HepG2 (cell line): Measurements from ENCODE around the gene PEAR1. TPM values are rescaled to one million over a fixed set of nuclear protein-coding genes. Genes with fewer than 3 reads are reported as not detected.
A peak's percentile ranks its signal among the peaks of the same experiment; 100 is the strongest.

Experiments
- ATAC-seq: fragments of 200-7000 bp; cut with Tn5 transposase; 3 replicates; pipeline ENCODE4 v1.9.1; 2020; ENCODE audit warnings: mild to moderate bottlenecking, moderate library complexity
- BruUV-seq: library from RNA; stranded (reverse); fragments of 400-500 nt; replicated peaks from 2 replicates; lab custom pipeline; 2021; lab: Mats Ljungman, UMichigan
- CTCF ChIA-PET: fragments of 300-600 bp; formaldehyde crosslinking; extraction: SDS; loops from one replicate; lab custom pipeline; 2021; ENCODE audit warnings: low total read pairs, inconsistent platforms, low intra/inter-chr PET ratio; lab: Yijun Ruan, JAX
- POLR2A ChIA-PET: fragments of 350-600 bp; sonication (Branson Sonifier 250); formaldehyde crosslinking; loops from one replicate; lab custom pipeline; 2020; ENCODE audit warnings: antibody characterized with exemption, inconsistent platforms; lab: Yijun Ruan, JAX
- DNase-seq: peaks from one replicate; pipeline ENCODE4 v3.0.0-alpha.2; 2015; ENCODE audit warnings: low spot score
- FAIRE-seq: peaks from 3 replicates; lab custom pipeline; 2011; peaks lifted over from hg19 to GRCh38; lab: Jason Lieb, UNC
- H2AFZ ChIP-seq: one replicate; pipeline ENCODE4 v1.6.1; 2011; ENCODE audit warnings: low read length, inconsistent platforms
- H3K27ac ChIP-seq: fragments of 300-600 bp; 3 replicates; pipeline ENCODE4 v1.8.0; 2011; ENCODE audit warnings: mixed run types, mild to moderate bottlenecking, mixed read lengths, low read length, inconsistent platforms; ENCODE audit not compliant: insufficient read depth; ENCODE audit errors: extremely low read length
- H3K27me3 ChIP-seq, 2 experiments: fragments of 200-600 bp in 1 of 2; 2 replicates in 1 of 2; 3 replicates in 1 of 2; pipeline versions ENCODE4 v1.6.0 to v1.8.0; 2011; ENCODE audit warnings: low read length in 2 of 2, mild to moderate bottlenecking in 2 of 2, moderate library complexity in 2 of 2, inconsistent platforms in 1 of 2; ENCODE audit not compliant: insufficient read depth in 2 of 2, control insufficient read depth in 1 of 2
- H3K36me3 ChIP-seq, 2 experiments: fragments of 200-600 bp in 1 of 2; replicated peaks in 1 of 2; 2 replicates in 1 of 2; 3 replicates in 1 of 2; pipeline versions ENCODE4 v1.5.1 to v1.8.0; 2011; ENCODE audit warnings: low read length in 2 of 2, inconsistent platforms in 1 of 2; ENCODE audit not compliant: insufficient read depth in 2 of 2, control insufficient read depth in 1 of 2
- H3K4me1 ChIP-seq: 2 replicates; pipeline ENCODE4 v1.5.1; 2012; ENCODE audit warnings: low read length, inconsistent platforms; ENCODE audit not compliant: insufficient read depth
- H3K4me2 ChIP-seq: 2 replicates; pipeline ENCODE4 v1.6.0; 2011; ENCODE audit warnings: low read depth, low read length, inconsistent platforms
- H3K4me3 ChIP-seq, 3 experiments: fragments of 200-600 bp in 1 of 3; sonication (generic), shearing (Covaris generic) in 1 of 3; replicated peaks in 1 of 3; 2 replicates each; pipeline ENCODE4 v1.5.1; 2011 to 2016; ENCODE audit warnings: low read length in 3 of 3, inconsistent platforms in 2 of 3, low read depth in 2 of 3, mild to moderate bottlenecking in 2 of 3, control low read depth in 1 of 3, mixed read lengths in 1 of 3; ENCODE audit not compliant: insufficient read depth in 1 of 3
- H3K79me2 ChIP-seq: one replicate; pipeline ENCODE4 v1.6.1; 2011; ENCODE audit warnings: low read length, inconsistent platforms; ENCODE audit not compliant: insufficient read depth
- H3K9ac ChIP-seq: 2 replicates; pipeline ENCODE4 v1.6.0; 2011; ENCODE audit warnings: mild to moderate bottlenecking, low read depth, low read length, inconsistent platforms; ENCODE audit not compliant: insufficient read depth
- H3K9me3 ChIP-seq: 2 replicates; pipeline ENCODE4 v1.5.1; 2012; ENCODE audit warnings: mild to moderate bottlenecking, low read length
- H4K20me1 ChIP-seq: 2 replicates; pipeline ENCODE4 v1.6.0; 2011; ENCODE audit warnings: inconsistent platforms, mild to moderate bottlenecking, low read length, moderate library complexity; ENCODE audit not compliant: insufficient read depth
- AGO2 ChIP-seq: fragments of 200-400 bp; formaldehyde crosslinking; optimal IDR thresholded peaks from 2 replicates; pipeline ENCODE3; 2017; ENCODE audit warnings: mild to moderate bottlenecking, low read depth, low read length, moderate library complexity
- GABPA ChIP-seq, 2 experiments: IDR thresholded peaks; 2 replicates each; pipeline ENCODE4 v1.6.1; 2011 to 2016; ENCODE audit warnings: low read depth in 2 of 2, low read length in 1 of 2, missing biosample characterization in 1 of 2, missing genetic modification characterization in 1 of 2
- GABPB1 ChIP-seq: IDR thresholded peaks from 2 replicates; pipeline ENCODE4 v1.6.1; 2016; ENCODE audit warnings: mild to moderate bottlenecking, missing genetic modification reagents, moderate library complexity, missing compliant biosample characterization
- JUN ChIP-seq: sonication (generic); formaldehyde crosslinking; IDR thresholded peaks from 2 replicates; pipeline ENCODE4 v1.4.0; 2020; ENCODE audit warnings: mild to moderate bottlenecking, missing genetic modification reagents
- KDM2A ChIP-seq: sonication (generic); formaldehyde crosslinking; IDR thresholded peaks from 2 replicates; pipeline ENCODE4 v1.4.0; 2020; ENCODE audit warnings: low read depth, missing genetic modification reagents, borderline replicate concordance
- KLF15 ChIP-seq: sonication (generic); formaldehyde crosslinking; IDR thresholded peaks from 2 replicates; pipeline ENCODE4 v1.8.1; 2023; ENCODE audit warnings: borderline replicate concordance, mild to moderate bottlenecking, inconsistent platforms, missing genetic modification reagents, mixed read lengths
- NAIF1 ChIP-seq: sonication (generic); formaldehyde crosslinking; IDR thresholded peaks from 2 replicates; pipeline ENCODE4 v1.5.0; 2020; ENCODE audit warnings: mild to moderate bottlenecking, missing genetic modification reagents, borderline replicate concordance
- POLR2G ChIP-seq: fragments of 200-400 bp; formaldehyde crosslinking; IDR thresholded peaks from 2 replicates; pipeline ENCODE4 v1.6.1; 2018; ENCODE audit warnings: mild to moderate bottlenecking, low read depth, low read length, moderate library complexity
- RBM22 ChIP-seq: fragments of 200-400 bp; formaldehyde crosslinking; optimal IDR thresholded peaks from 2 replicates; pipeline ENCODE3; 2017; ENCODE audit warnings: mild to moderate bottlenecking, low read length, moderate library complexity
- ZMYM2 ChIP-seq: sonication (generic); formaldehyde crosslinking; IDR thresholded peaks from 2 replicates; pipeline ENCODE4 v1.8.0; 2022; ENCODE audit warnings: mild to moderate bottlenecking, missing genetic modification reagents
- ZNF143 ChIP-seq: sonication (generic); formaldehyde crosslinking; IDR thresholded peaks from 2 replicates; pipeline ENCODE4 v1.4.0; 2020; ENCODE audit warnings: missing genetic modification reagents
- ZNF607 ChIP-seq: sonication (generic); formaldehyde crosslinking; IDR thresholded peaks from 2 replicates; pipeline ENCODE4 v1.5.1; 2020; ENCODE audit warnings: missing genetic modification reagents, mild to moderate bottlenecking, borderline replicate concordance
- ZNF768 ChIP-seq: sonication (generic); formaldehyde crosslinking; IDR thresholded peaks from 2 replicates; pipeline ENCODE4 v1.4.0; 2020; ENCODE audit warnings: missing genetic modification reagents
- WGBS: methylation state at CpG from one replicate; pipeline ENCODE4 v1.1.6; 2017; ENCODE audit warnings: low lambda C conversion rate; 5-methylcytosine and 5-hydroxymethylcytosine counted together
- in situ Hi-C: cut with HindIII; loops from 2 replicates; pipeline ENCODE4 v1.10.0; 2017; ENCODE audit warnings: low pct_unique_long_range_greater_than_20kb; ENCODE audit not compliant: extremely low pct_ligation_motif_present
- intact Hi-C: fragments of 100-400 bp; cut with micrococcal nuclease; formaldehyde crosslinking; loops from one replicate; pipeline ENCODE4 v1.10.0; 2022; ENCODE audit not compliant: unreplicated experiment
- polyA plus RNA-seq, 8 experiments: library from polyadenylated mRNA; depleted of rRNA in 3 of 8; stranded (reverse) in 7 of 8; unstranded in 1 of 8; fragments of >200 nt; fragmentation: Illumina TruSeq in 4 of 8; extraction: Trizol in 4 of 8; gene quantifications; 2 replicates each; pipeline versions ENCODE4 v1.2.1 to v1.2.3, GENCODE V29; 2011 to 2016; ENCODE audit warnings: low read depth in 4 of 8, missing spikeins in 1 of 8, mixed read lengths in 1 of 8; ENCODE audit not compliant: insufficient read depth in 1 of 8
- total RNA-seq, 5 experiments: library from RNA; depleted of rRNA; stranded (reverse); fragments of >200 nt; fragmentation: Illumina TruSeq; extraction: Trizol; gene quantifications; 2 replicates each; pipeline ENCODE4 v1.2.3, GENCODE V29; 2016; ENCODE audit warnings: low read depth in 1 of 5
- TF ChIP-seq, protein P1 (sequence below): IDR thresholded peaks from 2 replicates; pipeline ENCODE4 v1.6.1; 2012; ENCODE audit warnings: inconsistent platforms
- TF ChIP-seq, protein P2 (sequence below): sonication (generic); formaldehyde crosslinking; IDR thresholded peaks from 2 replicates; pipeline ENCODE4 v1.8.0; 2022; ENCODE audit warnings: missing genetic modification reagents, mild to moderate bottlenecking, borderline replicate concordance

Gene PEAR1
- total and polyA plus RNA-seq, 2 of the 13 experiments (the other 11 are each of a cell fraction or from before 2014, with no cell fraction given) = 0.27 to 0.41 TPM

DNA sequence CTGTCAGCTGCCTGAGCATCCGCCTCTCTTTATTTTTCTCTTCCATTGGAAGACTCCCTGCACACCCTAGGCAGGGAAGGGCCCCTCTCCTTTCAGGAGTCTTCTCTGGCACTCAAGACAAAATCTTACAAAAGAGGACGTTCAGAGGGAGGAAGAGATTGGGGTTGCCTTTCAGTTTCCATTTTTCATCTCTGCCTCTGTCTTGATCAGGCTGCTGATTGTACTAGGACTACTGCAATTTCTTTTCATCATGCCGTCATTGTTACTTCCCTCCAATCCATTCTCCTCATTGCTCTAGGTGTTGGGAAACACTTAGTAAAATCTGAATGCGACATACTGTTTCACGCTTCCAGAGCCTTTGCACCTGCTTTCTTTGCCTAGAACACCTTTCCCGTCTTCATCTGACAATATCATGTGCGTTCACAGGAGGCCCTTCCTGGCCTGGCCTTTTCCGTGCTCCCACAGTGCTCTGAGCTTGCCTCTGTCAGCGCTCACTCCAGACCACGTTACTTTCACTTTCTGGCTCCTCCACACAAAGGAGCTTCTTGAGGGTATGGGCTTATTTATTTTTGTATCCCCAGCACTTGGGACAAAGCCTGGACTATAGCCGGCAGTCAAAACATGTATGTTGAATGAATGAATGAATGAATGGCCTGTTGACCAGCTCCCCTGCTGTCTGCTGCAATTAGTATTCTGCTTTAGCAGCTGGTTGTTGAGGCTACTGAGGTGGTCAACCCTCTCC, 37.9 kb downstream of the PEAR1 start (continued):
- TF ChIP-seq KDM2A = peak; percentile 33; the same call in 1 of the 2 replicates
- TF ChIP-seq ZNF143 (CRISPR knock-in tag) = peak; percentile 50; the same call in 1 of the 2 replicates
- no peak for TF ChIP-seq KLF15 (CRISPR knock-in tag)
- TF ChIP-seq GABPB1 (CRISPR knock-in tag) = no peak
- TF ChIP-seq, protein P1, sequence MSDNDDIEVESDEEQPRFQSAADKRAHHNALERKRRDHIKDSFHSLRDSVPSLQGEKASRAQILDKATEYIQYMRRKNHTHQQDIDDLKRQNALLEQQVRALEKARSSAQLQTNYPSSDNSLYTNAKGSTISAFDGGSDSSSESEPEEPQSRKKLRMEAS = peak; percentile 57; the same call in 1 of the 2 replicates
- TF ChIP-seq ZNF768 (CRISPR knock-in tag) = no peak

DNA sequence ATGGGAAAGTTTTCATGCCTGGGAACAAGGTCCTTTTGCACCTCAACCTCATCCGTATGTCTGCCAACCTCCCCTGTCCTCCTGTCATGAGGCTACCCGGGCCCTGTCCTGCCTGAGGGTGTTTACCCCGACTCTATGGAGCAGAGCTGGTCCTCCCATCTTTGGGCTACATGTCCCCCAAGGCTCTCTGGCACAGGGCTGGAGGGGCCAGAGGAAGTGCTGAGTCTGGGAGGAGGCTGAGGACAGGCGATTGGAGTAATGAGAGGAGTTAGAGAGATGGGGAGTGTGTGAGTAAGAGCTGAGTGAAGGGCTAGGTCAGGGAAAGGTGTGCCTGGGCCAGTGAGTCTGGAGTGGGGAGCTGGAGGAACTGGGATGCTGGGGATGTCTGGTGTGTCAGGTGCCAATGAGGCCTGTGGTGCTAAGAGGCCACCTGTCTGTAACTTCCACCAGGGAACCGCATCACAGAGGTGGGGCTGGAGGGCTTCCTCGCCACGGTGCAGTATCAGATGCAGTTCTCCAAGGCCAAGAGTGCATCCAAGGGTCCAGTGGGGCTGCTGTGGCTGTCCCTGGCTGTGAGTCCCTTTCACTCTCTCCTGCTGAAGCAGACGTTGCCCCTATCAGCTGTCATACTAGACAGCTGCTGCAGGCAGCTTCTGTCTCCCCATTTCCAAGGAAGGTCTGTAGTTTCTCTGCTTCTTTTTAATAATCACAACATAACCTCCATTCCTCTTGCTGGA, 38.6 kb downstream of the PEAR1 start:
- BruUV-seq = no TSS peak
- CTCF ChIA-PET = no interaction called here
- H2AFZ ChIP-seq = no peak overlapping the region
- DNase-seq (no peak), ATAC-seq (peak; percentile 4)
- peaks cover 17% of the 10 kb centered on the region for H3K4me1 ChIP-seq
- in situ Hi-C loops = no loop called here
- TF ChIP-seq NAIF1 (no peak), ZMYM2 (CRISPR knock-in tag) (no peak), GABPA (IDR thresholded peaks at IDR 0.05; ENCODE audit: low read depth, low read length) (no peak), GABPA (CRISPR knock-in tag; IDR thresholded peaks at IDR 0.05; ENCODE audit: low read depth) (no peak), ZNF607 (CRISPR knock-in tag) (no peak), RBM22 (peak; percentile 32), JUN (CRISPR knock-in tag) (no peak), POLR2G (peak; percentile 1; the same call in 1 of the 2 replicates), AGO2 (peak; percentile 51)
- TF ChIP-seq, protein P2, sequence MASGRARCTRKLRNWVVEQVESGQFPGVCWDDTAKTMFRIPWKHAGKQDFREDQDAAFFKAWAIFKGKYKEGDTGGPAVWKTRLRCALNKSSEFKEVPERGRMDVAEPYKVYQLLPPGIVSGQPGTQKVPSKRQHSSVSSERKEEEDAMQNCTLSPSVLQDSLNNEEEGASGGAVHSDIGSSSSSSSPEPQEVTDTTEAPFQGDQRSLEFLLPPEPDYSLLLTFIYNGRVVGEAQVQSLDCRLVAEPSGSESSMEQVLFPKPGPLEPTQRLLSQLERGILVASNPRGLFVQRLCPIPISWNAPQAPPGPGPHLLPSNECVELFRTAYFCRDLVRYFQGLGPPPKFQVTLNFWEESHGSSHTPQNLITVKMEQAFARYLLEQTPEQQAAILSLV = no peak
- TF ChIP-seq, all 625 proteins: peak for 3
- 59% methylated on average over 5 of the region's 8 CpGs for WGBS
- Histone ChIP-seq H3K27ac (no peak overlapping the region), H3K4me2 (peak overlapping the region; percentile 74), H3K9ac (no peak overlapping the region), H3K9me3 (no peaks in the 10 kb centered on the region), H3K79me2 (no peaks in the 10 kb centered on the region), H3K36me3 (0 out of 5 replicates have a peak, but pooled peaks cover 0 to 4% of the 10 kb centered on the region in 2 experiments), H3K27me3 (peaks cover 3 to 31% of the 10 kb centered on the region in 2 experiments; a peak in 4 of 5 replicates), H3K4me3 (peak overlapping the region in 1 of 3 experiments; percentile 45; a peak in 2 of 6 replicates), H4K20me1 (no peaks in the 10 kb centered on the region)
- FAIRE-seq = no peak
- POLR2A ChIA-PET = no interaction called here
- intact Hi-C loops = no loop called here
